Measurements from ENCODE around the gene KRT23.

- TF ChIP-seq, protein P1, sequence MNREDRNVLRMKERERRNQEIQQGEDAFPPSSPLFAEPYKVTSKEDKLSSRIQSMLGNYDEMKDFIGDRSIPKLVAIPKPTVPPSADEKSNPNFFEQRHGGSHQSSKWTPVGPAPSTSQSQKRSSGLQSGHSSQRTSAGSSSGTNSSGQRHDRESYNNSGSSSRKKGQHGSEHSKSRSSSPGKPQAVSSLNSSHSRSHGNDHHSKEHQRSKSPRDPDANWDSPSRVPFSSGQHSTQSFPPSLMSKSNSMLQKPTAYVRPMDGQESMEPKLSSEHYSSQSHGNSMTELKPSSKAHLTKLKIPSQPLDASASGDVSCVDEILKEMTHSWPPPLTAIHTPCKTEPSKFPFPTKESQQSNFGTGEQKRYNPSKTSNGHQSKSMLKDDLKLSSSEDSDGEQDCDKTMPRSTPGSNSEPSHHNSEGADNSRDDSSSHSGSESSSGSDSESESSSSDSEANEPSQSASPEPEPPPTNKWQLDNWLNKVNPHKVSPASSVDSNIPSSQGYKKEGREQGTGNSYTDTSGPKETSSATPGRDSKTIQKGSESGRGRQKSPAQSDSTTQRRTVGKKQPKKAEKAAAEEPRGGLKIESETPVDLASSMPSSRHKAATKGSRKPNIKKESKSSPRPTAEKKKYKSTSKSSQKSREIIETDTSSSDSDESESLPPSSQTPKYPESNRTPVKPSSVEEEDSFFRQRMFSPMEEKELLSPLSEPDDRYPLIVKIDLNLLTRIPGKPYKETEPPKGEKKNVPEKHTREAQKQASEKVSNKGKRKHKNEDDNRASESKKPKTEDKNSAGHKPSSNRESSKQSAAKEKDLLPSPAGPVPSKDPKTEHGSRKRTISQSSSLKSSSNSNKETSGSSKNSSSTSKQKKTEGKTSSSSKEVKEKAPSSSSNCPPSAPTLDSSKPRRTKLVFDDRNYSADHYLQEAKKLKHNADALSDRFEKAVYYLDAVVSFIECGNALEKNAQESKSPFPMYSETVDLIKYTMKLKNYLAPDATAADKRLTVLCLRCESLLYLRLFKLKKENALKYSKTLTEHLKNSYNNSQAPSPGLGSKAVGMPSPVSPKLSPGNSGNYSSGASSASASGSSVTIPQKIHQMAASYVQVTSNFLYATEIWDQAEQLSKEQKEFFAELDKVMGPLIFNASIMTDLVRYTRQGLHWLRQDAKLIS (CRISPR knock-in tag; IDR thresholded peaks at IDR 0.05): no peak
- TF ChIP-seq, protein P2, sequence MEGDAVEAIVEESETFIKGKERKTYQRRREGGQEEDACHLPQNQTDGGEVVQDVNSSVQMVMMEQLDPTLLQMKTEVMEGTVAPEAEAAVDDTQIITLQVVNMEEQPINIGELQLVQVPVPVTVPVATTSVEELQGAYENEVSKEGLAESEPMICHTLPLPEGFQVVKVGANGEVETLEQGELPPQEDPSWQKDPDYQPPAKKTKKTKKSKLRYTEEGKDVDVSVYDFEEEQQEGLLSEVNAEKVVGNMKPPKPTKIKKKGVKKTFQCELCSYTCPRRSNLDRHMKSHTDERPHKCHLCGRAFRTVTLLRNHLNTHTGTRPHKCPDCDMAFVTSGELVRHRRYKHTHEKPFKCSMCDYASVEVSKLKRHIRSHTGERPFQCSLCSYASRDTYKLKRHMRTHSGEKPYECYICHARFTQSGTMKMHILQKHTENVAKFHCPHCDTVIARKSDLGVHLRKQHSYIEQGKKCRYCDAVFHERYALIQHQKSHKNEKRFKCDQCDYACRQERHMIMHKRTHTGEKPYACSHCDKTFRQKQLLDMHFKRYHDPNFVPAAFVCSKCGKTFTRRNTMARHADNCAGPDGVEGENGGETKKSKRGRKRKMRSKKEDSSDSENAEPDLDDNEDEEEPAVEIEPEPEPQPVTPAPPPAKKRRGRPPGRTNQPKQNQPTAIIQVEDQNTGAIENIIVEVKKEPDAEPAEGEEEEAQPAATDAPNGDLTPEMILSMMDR (IDR thresholded peaks at IDR 0.05 in 2 of 3, conservative IDR thresholded peaks at IDR 0.05 in 1 of 3; ENCODE audit: insufficient read depth in 2 of 3, low read depth in 1 of 3, low read length in 3 of 3): no peak
- no peak for TF ChIP-seq LEF1 (IDR thresholded peaks at IDR 0.05)
- no peak for TF ChIP-seq PHF8 (IDR thresholded peaks at IDR 0.05; ENCODE audit: borderline replicate concordance, low read length)
These were observed 36.9 kb upstream of the KRT23 start for GRCh38 chr17:40974366-40974765.

All from K562 (cell line).